ENCODE data around the gene CDK7. TPM values are rescaled to one million over a fixed set of nuclear protein-coding genes. Genes with fewer than 3 reads are reported as not detected.

Gene CDK7
- polyA plus RNA-seq, 1 of the 3 experiments (the other 2 are of a cell fraction): 44.2 TPM

DNA sequence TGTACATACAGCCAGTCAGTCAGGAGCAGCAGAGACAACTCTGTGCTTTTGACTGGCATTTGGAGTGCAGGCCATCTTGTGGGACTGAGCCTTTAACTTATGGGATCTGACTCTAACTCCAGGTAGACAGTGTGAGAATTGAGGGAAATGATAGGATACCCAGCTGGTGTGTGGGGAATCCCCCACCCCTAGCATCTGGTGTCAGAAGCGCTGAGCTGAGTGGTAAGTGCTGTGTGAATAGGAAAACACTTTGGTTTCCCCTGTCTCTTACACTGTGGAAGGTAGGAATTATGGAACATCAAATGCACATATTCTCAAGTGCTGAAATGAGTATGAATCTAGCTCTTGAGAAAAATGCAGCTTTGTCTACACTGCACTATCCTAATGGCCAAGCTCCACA lies 54.0 kb downstream of the CDK7 start (continued):
- TF ChIP-seq CHD2 (IDR thresholded peaks at IDR 0.05; ENCODE audit: low read length, partially characterized antibody) (no peak), GABPA (IDR thresholded peaks at IDR 0.05; ENCODE audit: low read depth) (no peak), TEAD4 (IDR thresholded peaks at IDR 0.05; ENCODE audit: borderline replicate concordance, insufficient read depth) (no peak), YY1 (IDR thresholded peaks at IDR 0.05; ENCODE audit: low read depth) (no peak), FOXJ3 (CRISPR knock-in tag; IDR thresholded peaks at IDR 0.05) (no peak), MEF2A (IDR thresholded peaks at IDR 0.05; ENCODE audit: borderline replicate concordance, low read depth) (no peak)
- TF ChIP-seq, protein P1, sequence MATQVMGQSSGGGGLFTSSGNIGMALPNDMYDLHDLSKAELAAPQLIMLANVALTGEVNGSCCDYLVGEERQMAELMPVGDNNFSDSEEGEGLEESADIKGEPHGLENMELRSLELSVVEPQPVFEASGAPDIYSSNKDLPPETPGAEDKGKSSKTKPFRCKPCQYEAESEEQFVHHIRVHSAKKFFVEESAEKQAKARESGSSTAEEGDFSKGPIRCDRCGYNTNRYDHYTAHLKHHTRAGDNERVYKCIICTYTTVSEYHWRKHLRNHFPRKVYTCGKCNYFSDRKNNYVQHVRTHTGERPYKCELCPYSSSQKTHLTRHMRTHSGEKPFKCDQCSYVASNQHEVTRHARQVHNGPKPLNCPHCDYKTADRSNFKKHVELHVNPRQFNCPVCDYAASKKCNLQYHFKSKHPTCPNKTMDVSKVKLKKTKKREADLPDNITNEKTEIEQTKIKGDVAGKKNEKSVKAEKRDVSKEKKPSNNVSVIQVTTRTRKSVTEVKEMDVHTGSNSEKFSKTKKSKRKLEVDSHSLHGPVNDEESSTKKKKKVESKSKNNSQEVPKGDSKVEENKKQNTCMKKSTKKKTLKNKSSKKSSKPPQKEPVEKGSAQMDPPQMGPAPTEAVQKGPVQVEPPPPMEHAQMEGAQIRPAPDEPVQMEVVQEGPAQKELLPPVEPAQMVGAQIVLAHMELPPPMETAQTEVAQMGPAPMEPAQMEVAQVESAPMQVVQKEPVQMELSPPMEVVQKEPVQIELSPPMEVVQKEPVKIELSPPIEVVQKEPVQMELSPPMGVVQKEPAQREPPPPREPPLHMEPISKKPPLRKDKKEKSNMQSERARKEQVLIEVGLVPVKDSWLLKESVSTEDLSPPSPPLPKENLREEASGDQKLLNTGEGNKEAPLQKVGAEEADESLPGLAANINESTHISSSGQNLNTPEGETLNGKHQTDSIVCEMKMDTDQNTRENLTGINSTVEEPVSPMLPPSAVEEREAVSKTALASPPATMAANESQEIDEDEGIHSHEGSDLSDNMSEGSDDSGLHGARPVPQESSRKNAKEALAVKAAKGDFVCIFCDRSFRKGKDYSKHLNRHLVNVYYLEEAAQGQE (IDR thresholded peaks at IDR 0.05; ENCODE audit: low read depth, low read length): no peak
- TF ChIP-seq, protein P2, sequence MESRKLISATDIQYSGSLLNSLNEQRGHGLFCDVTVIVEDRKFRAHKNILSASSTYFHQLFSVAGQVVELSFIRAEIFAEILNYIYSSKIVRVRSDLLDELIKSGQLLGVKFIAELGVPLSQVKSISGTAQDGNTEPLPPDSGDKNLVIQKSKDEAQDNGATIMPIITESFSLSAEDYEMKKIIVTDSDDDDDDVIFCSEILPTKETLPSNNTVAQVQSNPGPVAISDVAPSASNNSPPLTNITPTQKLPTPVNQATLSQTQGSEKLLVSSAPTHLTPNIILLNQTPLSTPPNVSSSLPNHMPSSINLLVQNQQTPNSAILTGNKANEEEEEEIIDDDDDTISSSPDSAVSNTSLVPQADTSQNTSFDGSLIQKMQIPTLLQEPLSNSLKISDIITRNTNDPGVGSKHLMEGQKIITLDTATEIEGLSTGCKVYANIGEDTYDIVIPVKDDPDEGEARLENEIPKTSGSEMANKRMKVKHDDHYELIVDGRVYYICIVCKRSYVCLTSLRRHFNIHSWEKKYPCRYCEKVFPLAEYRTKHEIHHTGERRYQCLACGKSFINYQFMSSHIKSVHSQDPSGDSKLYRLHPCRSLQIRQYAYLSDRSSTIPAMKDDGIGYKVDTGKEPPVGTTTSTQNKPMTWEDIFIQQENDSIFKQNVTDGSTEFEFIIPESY (IDR thresholded peaks at IDR 0.05; ENCODE audit: borderline replicate concordance, low read depth): no peak

DNA sequence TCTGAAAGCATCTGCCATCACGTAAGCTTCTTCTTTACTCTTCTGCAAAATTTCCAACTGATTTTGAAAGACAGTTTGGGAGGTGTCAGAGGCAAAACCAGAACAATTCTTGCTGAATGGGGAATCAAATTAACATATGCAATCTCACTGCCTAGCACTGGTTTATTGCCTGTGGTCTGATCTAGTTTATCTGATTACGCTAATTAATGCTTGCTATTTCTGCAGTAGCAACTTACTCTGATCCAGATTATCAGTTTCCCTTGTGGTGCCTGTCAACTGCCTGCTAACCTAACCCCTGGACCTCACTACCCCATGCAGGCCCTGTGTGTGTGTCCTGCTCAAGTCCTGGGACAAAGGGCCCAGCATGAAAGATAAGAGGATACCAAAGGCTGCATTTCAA lies 57.6 kb downstream of the CDK7 start:
- ChIA-PET POLR2A (no interaction called here), CTCF (no interaction called here)
- H3K27me3 ChIP-seq (ENCODE audit: insufficient read depth): no peaks in the 10 kb centered on the region
- H2AFZ ChIP-seq (ENCODE audit: low read depth): no peak overlapping the region
- 83% methylated on average over 2 of the region's 2 CpGs for WGBS (ENCODE audit: low lambda C conversion rate)
- H3K36me3 ChIP-seq (replicated peaks in 1 of 2; ENCODE audit: control insufficient read depth in 1 of 2, insufficient read depth in 2 of 2, low read length in 1 of 2): no peaks in the 10 kb centered on the region
- no peaks in the 10 kb centered on the region for H3K79me2 ChIP-seq (ENCODE audit: insufficient read depth)
- no peak overlapping the region for H3K9ac ChIP-seq
- H3K4me1 ChIP-seq (ENCODE audit: control insufficient read depth in 1 of 2, insufficient read depth in 2 of 2, low read depth in 1 of 2, low read length in 1 of 2): peaks cover 7 to 13% of the 10 kb centered on the region in 2 experiments; a peak in 2 of 4 replicates
- H3F3A ChIP-seq (replicated peaks; ENCODE audit: insufficient read depth): peaks cover 12% of the 10 kb centered on the region
- no peak overlapping the region for H3K4me3 ChIP-seq (ENCODE audit: low read depth in 2 of 2, low read length in 1 of 2)
- no peaks in the 10 kb centered on the region for H4K20me1 ChIP-seq (ENCODE audit: insufficient read depth)
- peak; percentile 47 for DNase-seq
- H3K9me2 ChIP-seq: no peaks in the 10 kb centered on the region
- peak overlapping the region in 1 of 2 experiments; percentile 67; a peak in 2 of 4 replicates for H3K27ac ChIP-seq (ENCODE audit: low read depth in 2 of 2, low read length in 1 of 2)
- no peaks in the 10 kb centered on the region for H3K9me3 ChIP-seq
- H3K4me2 ChIP-seq: no peak overlapping the region
- TF ChIP-seq GABPA (IDR thresholded peaks at IDR 0.05; ENCODE audit: low read depth): no peak
- TF ChIP-seq, protein P1 (IDR thresholded peaks at IDR 0.05; ENCODE audit: low read depth, low read length): no peak
- 0 out of 2 replicates have a peak, but pooled peaks have one; percentile 4 for TF ChIP-seq RAD21 (IDR thresholded peaks at IDR 0.05; ENCODE audit: low read length)
- TF ChIP-seq CHD2 (IDR thresholded peaks at IDR 0.05; ENCODE audit: low read length, partially characterized antibody): peak; percentile 39
- TF ChIP-seq EZH2phosphoT487 (IDR thresholded peaks at IDR 0.05; ENCODE audit: borderline replicate concordance, low read depth): no peak
- TF ChIP-seq GATA2 (CRISPR knock-in tag; IDR thresholded peaks at IDR 0.05): peak; percentile 87
- TF ChIP-seq, protein P2 (IDR thresholded peaks at IDR 0.05; ENCODE audit: borderline replicate concordance, low read depth): no peak
- TF ChIP-seq MXI1 (IDR thresholded peaks at IDR 0.05; ENCODE audit: low read depth, low read length): no peak; the same call in 1 of the 2 replicates
- TF ChIP-seq NRF1 (IDR thresholded peaks at IDR 0.05; ENCODE audit: low read depth, low read length): no peak
- TF ChIP-seq, protein P3, sequence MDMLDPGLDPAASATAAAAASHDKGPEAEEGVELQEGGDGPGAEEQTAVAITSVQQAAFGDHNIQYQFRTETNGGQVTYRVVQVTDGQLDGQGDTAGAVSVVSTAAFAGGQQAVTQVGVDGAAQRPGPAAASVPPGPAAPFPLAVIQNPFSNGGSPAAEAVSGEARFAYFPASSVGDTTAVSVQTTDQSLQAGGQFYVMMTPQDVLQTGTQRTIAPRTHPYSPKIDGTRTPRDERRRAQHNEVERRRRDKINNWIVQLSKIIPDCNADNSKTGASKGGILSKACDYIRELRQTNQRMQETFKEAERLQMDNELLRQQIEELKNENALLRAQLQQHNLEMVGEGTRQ (IDR thresholded peaks at IDR 0.05; ENCODE audit: borderline replicate concordance, low read depth, low read length): no peak
- no peak for TF ChIP-seq ELF1 (IDR thresholded peaks at IDR 0.05)
- peak in 1 of 2 experiments; percentile 76; a peak in 1 of 4 replicates for TF ChIP-seq EP300 (IDR thresholded peaks at IDR 0.05; ENCODE audit: borderline replicate concordance in 1 of 2, low read depth in 1 of 2, low read length in 1 of 2)
- no peak for TF ChIP-seq NFIC (IDR thresholded peaks at IDR 0.05; ENCODE audit: borderline replicate concordance)
- peak; percentile 85 for TF ChIP-seq RCOR1 (IDR thresholded peaks at IDR 0.05; ENCODE audit: low read length)
- TF ChIP-seq YY1 (IDR thresholded peaks at IDR 0.05; ENCODE audit: low read depth): no peak

Data from SK-N-SH (cell line).